HG03060 (cell line): ENCODE measurements around the gene GALNTL6.

Experiments
- ATAC-seq: cut with Tn5 transposase; IDR thresholded peaks from one replicate; pipeline ENCODE4 v1.9.1; 2021; ENCODE audit warnings: low read depth, moderate number of reproducible peaks; ENCODE audit not compliant: unreplicated experiment

The GALNTL6 gene

GRCh38 chr4:173076903-173077634, 1263.9 kb downstream of the GALNTL6 start:
- ATAC-seq = no peak

GRCh38 chr4:173088144-173088543, 1274.9 kb downstream of the GALNTL6 start:
- no peak for ATAC-seq
